NCI-H2196 treated with DMSO at 0.1 percent for 48 hours (cell line): Measurements from ENCODE around the gene SNX30.

ENCODE experiments used
- DNase-seq: peaks from one replicate; lab custom pipeline; 2025; ENCODE audit not compliant: unreplicated experiment; lab: John Stamatoyannopoulos, UW

SNX30 gene

GRCh38 chr9:112751056-112751795, 666 bp downstream of the SNX30 start:
- no peak for DNase-seq

GRCh38 chr9:112752334-112753125, 2.0 kb downstream of the SNX30 start:
- DNase-seq, result no peak

- no peak for DNase-seq
Observed at GRCh38 chr9:112753725-112754124, 3.2 kb downstream of the SNX30 start.

GRCh38 chr9:112754578-112754977, 4.0 kb downstream of the SNX30 start:
- DNase-seq, result no peak

- DNase-seq, result no peak
Observed at GRCh38 chr9:112755016-112755427, 4.5 kb downstream of the SNX30 start.

- DNase-seq, result no peak
Observed at GRCh38 chr9:112755675-112756074, 5.1 kb downstream of the SNX30 start.

GRCh38 chr9:112757282-112757883, 6.8 kb downstream of the SNX30 start:
- no peak for DNase-seq

- DNase-seq, result no peak
Observed at GRCh38 chr9:112757940-112758339, 7.4 kb downstream of the SNX30 start.

GRCh38 chr9:112760821-112761220, 10.3 kb downstream of the SNX30 start:
- DNase-seq, result no peak

- DNase-seq, result no peak
Observed at GRCh38 chr9:112761912-112762655, 11.5 kb downstream of the SNX30 start.

- no peak for DNase-seq
Observed at GRCh38 chr9:112762726-112763518, 12.4 kb downstream of the SNX30 start.

GRCh38 chr9:112764344-112764743, 13.8 kb downstream of the SNX30 start:
- DNase-seq, result no peak

- DNase-seq, result no peak
Observed at GRCh38 chr9:112764837-112765236, 14.3 kb downstream of the SNX30 start.

GRCh38 chr9:112765281-112765680, 14.7 kb downstream of the SNX30 start:
- DNase-seq, result no peak

- no peak for DNase-seq
Observed at GRCh38 chr9:112771359-112772214, 21.0 kb downstream of the SNX30 start.

- no peak for DNase-seq
Observed at GRCh38 chr9:112772215-112772509, 21.6 kb downstream of the SNX30 start.

- DNase-seq, result no peak
Observed at GRCh38 chr9:112772551-112772950, 22.0 kb downstream of the SNX30 start.

- DNase-seq, result no peak
Observed at GRCh38 chr9:112774006-112774996, 23.7 kb downstream of the SNX30 start.

GRCh38 chr9:112777914-112778313, 27.4 kb downstream of the SNX30 start:
- no peak for DNase-seq
